Ascending aorta (tissue), 2 donors: ENCODE results near the gene CREB3. TPM values are rescaled to one million over a fixed set of nuclear protein-coding genes. Genes with fewer than 3 reads are reported as not detected.

Experiments
- DNase-seq, 2 donors: peaks; one replicate each; pipeline ENCODE4 v3.0.0-alpha.2; 2019; ENCODE audit warnings: low spot score in 2 of 2
- H3K27ac ChIP-seq, 2 donors: fragments of 200-600 bp; sonication (generic); one replicate each; pipeline ENCODE4 v1.5.1; 2016 to 2017; ENCODE audit warnings: mild to moderate bottlenecking in 1 of 2
- H3K27me3 ChIP-seq: fragments of 200-600 bp; sonication (generic); one replicate; pipeline ENCODE4 v1.5.1; 2017
- H3K36me3 ChIP-seq, 2 donors: fragments of 200-600 bp; sonication (generic); one replicate each; pipeline ENCODE4 v1.5.1; 2016
- H3K4me1 ChIP-seq, 2 donors: fragments of 200-600 bp; sonication (generic); one replicate each; pipeline ENCODE4 v1.5.1; 2016 to 2017; ENCODE audit warnings: mild to moderate bottlenecking in 1 of 2
- H3K4me3 ChIP-seq, 2 donors: fragments of 200-600 bp; sonication (generic); one replicate each; pipeline ENCODE4 v1.5.1; 2016 to 2017; ENCODE audit warnings: mild to moderate bottlenecking in 1 of 2
- H3K9me3 ChIP-seq, 2 donors: fragments of 200-600 bp; sonication (generic); one replicate each; pipeline ENCODE4 v1.5.1; 2016
- CTCF ChIP-seq, 3 experiments: fragments of 200-600 bp in 2 of 3; fragments of 450-650 bp in 1 of 3; sonication (generic) in 2 of 3; IDR thresholded peaks; one replicate each; pipeline ENCODE4 v1.5.1; 2016 to 2019; ENCODE audit warnings: antibody characterized with exemption in 3 of 3, mild to moderate bottlenecking in 1 of 3, moderate library complexity in 1 of 3
- intact Hi-C: fragments of 100-400 bp; cut with DNase I; formaldehyde crosslinking; loops from one replicate; pipeline ENCODE4 v1.15.1; 2023
- total RNA-seq: library from RNA; depleted of rRNA; stranded (reverse); fragments of >200 nt; gene quantifications from one replicate; pipeline ENCODE4 v1.1.0, GENCODE V29; 2016

Gene CREB3
- total RNA-seq, 1 donor from 2014 or later, result 48.3 TPM

- no peaks in the 10 kb centered on the region for H3K27me3 ChIP-seq
- DNase-seq, result no peak
- H3K36me3 ChIP-seq, result no peaks in the 10 kb centered on the region
- TF ChIP-seq CTCF (IDR thresholded peaks at IDR 0.05), result no peak
- no peak overlapping the region for H3K4me3 ChIP-seq
- H3K9me3 ChIP-seq, result no peaks in the 10 kb centered on the region
- intact Hi-C loops, result no loop called here
- H3K4me1 ChIP-seq, result no peaks in the 10 kb centered on the region
- no peak overlapping the region for H3K27ac ChIP-seq
Observed at GRCh38 chr9:35778496-35778895, 46.0 kb downstream of the CREB3 start.

GRCh38 chr9:35781066-35781465 lies 48.6 kb downstream of the CREB3 start:
- no peaks in the 10 kb centered on the region for H3K27me3 ChIP-seq
- H3K9me3 ChIP-seq, result no peaks in the 10 kb centered on the region
- no peak for TF ChIP-seq CTCF (IDR thresholded peaks at IDR 0.05)
- H3K4me3 ChIP-seq, result no peak overlapping the region
- no peaks in the 10 kb centered on the region for H3K4me1 ChIP-seq
- no peak overlapping the region for H3K27ac ChIP-seq
- no peak for DNase-seq
- H3K36me3 ChIP-seq, result peaks cover 0 to 6% of the 10 kb centered on the region in 2 donors
- intact Hi-C loops, result no loop called here

- no peaks in the 10 kb centered on the region for H3K4me1 ChIP-seq
- no peak for TF ChIP-seq CTCF (IDR thresholded peaks at IDR 0.05)
- intact Hi-C loops, result no loop called here
- H3K9me3 ChIP-seq, result no peaks in the 10 kb centered on the region
- no peaks in the 10 kb centered on the region for H3K27me3 ChIP-seq
- DNase-seq, result no peak
- peaks cover 0 to 6% of the 10 kb centered on the region in 2 donors for H3K36me3 ChIP-seq
- no peak overlapping the region for H3K4me3 ChIP-seq
- no peak overlapping the region for H3K27ac ChIP-seq
Observed at GRCh38 chr9:35783418-35783817, 51.0 kb downstream of the CREB3 start.

Other genes starting within 250 kb of the CREB3 start
- gene RUSC2, start 242.6 kb upstream of the CREB3 start, total RNA-seq, result 116 TPM
- gene TESK1, start 127.4 kb upstream of the CREB3 start, total RNA-seq, result 70.2 TPM
- gene CD72, start 114.3 kb upstream of the CREB3 start, total RNA-seq, result not detected
- gene SIT1, start 81.7 kb upstream of the CREB3 start, total RNA-seq, result not detected
- 17,070 TPM for gene RMRP, start 74.6 kb upstream of the CREB3 start, total RNA-seq
- gene CCDC107, start 74.4 kb upstream of the CREB3 start, total RNA-seq, result 67.6 TPM
- 1.1 TPM for gene ARHGEF39, start 67.5 kb upstream of the CREB3 start, total RNA-seq
- gene CA9, start 58.7 kb upstream of the CREB3 start, total RNA-seq, result 3.9 TPM
- gene TPM2, start 42.7 kb upstream of the CREB3 start, total RNA-seq, result 1,923 TPM
- gene TLN1, start 471 bp upstream of the CREB3 start, total RNA-seq, result 735 TPM
- 40.7 TPM for gene GBA2, start 16.6 kb downstream of the CREB3 start, total RNA-seq
- gene RGP1, start 16.6 kb downstream of the CREB3 start, total RNA-seq, result 24.8 TPM
- gene MSMP, start 21.6 kb downstream of the CREB3 start, total RNA-seq, result not detected
- 7.3 TPM for gene NPR2, start 58.9 kb downstream of the CREB3 start, total RNA-seq
- not detected for gene SPAG8, start 79.6 kb downstream of the CREB3 start, total RNA-seq
- gene HINT2, start 82.4 kb downstream of the CREB3 start, total RNA-seq, result 21.6 TPM
- gene FAM221B, start 96.1 kb downstream of the CREB3 start, total RNA-seq, result not detected
- 37.3 TPM for gene TMEM8B, start 96.6 kb downstream of the CREB3 start, total RNA-seq
- gene OR13J1, start 137.7 kb downstream of the CREB3 start, total RNA-seq, result not detected
- 32.7 TPM for gene HRCT1, start 173.5 kb downstream of the CREB3 start, total RNA-seq
- 4.0 TPM for gene SPAAR, start 176.8 kb downstream of the CREB3 start, total RNA-seq
- not detected for gene OR2S2, start 225.5 kb downstream of the CREB3 start, total RNA-seq